Fibroblast of the aortic adventitia (primary cell): ENCODE data around the gene FGF14. TPM values are rescaled to one million over a fixed set of nuclear protein-coding genes. Genes with fewer than 3 reads are reported as not detected.

Source experiments
- DNase-seq: peaks from one replicate; pipeline ENCODE4 v3.0.0-alpha.2; 2010; ENCODE audit warnings: low read depth
- H3K4me3 ChIP-seq: 2 replicates; pipeline ENCODE4 v1.5.1; 2011; ENCODE audit warnings: low read depth, mild to moderate bottlenecking, control low read depth, low read length, moderate library complexity
- CTCF ChIP-seq: IDR thresholded peaks from 2 replicates; pipeline ENCODE4 v1.5.1; 2011; ENCODE audit warnings: mild to moderate bottlenecking, low read length, control low read depth, inconsistent platforms; ENCODE audit not compliant: insufficient read depth
- total RNA-seq: library from RNA; depleted of rRNA; stranded (reverse); fragments of >200 nt; gene quantifications from 2 replicates; pipeline ENCODE4 v1.2.3, GENCODE V29; 2012; ENCODE audit warnings: low replicate concordance

The FGF14 gene
- total RNA-seq, 1 donor, result 1.4 TPM

GRCh38 chr13:102369302-102369701, 32.5 kb downstream of the FGF14 start:
- no peak for DNase-seq
- TF ChIP-seq CTCF, result no peak
- H3K4me3 ChIP-seq, result no peak overlapping the region

- no peak for TF ChIP-seq CTCF
- no peak overlapping the region for H3K4me3 ChIP-seq
- DNase-seq, result no peak
Observed at GRCh38 chr13:102367836-102368235, 34.0 kb downstream of the FGF14 start.

- no peak overlapping the region for H3K4me3 ChIP-seq
- TF ChIP-seq CTCF, result no peak
- no peak for DNase-seq
Observed at GRCh38 chr13:102361113-102361512, 40.7 kb downstream of the FGF14 start.

GRCh38 chr13:102359264-102359663, 42.6 kb downstream of the FGF14 start:
- TF ChIP-seq CTCF, result no peak

GRCh38 chr13:102355251-102355650, 46.6 kb downstream of the FGF14 start:
- no peak for TF ChIP-seq CTCF
- no peak for DNase-seq
- no peak overlapping the region for H3K4me3 ChIP-seq

More at GRCh38 chr13:102359264-102359663, 42.6 kb downstream of the FGF14 start:
- no peak for DNase-seq
- no peak overlapping the region for H3K4me3 ChIP-seq

GRCh38 chr13:102354011-102354410, 47.8 kb downstream of the FGF14 start:
- no peak for TF ChIP-seq CTCF
- DNase-seq, result no peak
- H3K4me3 ChIP-seq, result no peak overlapping the region

GRCh38 chr13:102351521-102351920, 50.3 kb downstream of the FGF14 start:
- no peak overlapping the region for H3K4me3 ChIP-seq
- DNase-seq, result no peak
- no peak for TF ChIP-seq CTCF
